ENCODE results near the gene SRL.

GRCh38 chr16:4176906-4177417 lies 64.9 kb downstream of the SRL start:
- TF ChIP-seq, protein P1, sequence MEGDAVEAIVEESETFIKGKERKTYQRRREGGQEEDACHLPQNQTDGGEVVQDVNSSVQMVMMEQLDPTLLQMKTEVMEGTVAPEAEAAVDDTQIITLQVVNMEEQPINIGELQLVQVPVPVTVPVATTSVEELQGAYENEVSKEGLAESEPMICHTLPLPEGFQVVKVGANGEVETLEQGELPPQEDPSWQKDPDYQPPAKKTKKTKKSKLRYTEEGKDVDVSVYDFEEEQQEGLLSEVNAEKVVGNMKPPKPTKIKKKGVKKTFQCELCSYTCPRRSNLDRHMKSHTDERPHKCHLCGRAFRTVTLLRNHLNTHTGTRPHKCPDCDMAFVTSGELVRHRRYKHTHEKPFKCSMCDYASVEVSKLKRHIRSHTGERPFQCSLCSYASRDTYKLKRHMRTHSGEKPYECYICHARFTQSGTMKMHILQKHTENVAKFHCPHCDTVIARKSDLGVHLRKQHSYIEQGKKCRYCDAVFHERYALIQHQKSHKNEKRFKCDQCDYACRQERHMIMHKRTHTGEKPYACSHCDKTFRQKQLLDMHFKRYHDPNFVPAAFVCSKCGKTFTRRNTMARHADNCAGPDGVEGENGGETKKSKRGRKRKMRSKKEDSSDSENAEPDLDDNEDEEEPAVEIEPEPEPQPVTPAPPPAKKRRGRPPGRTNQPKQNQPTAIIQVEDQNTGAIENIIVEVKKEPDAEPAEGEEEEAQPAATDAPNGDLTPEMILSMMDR (IDR thresholded peaks at IDR 0.05) = no peak
- no peak for TF ChIP-seq POLR2A (IDR thresholded peaks at IDR 0.05)

Measured in adrenal gland (tissue), 5 donors.